GM19023 (cell line): ENCODE data around the gene MAGI2.

ENCODE experiments used
- ATAC-seq: cut with Tn5 transposase; IDR thresholded peaks from one replicate; pipeline ENCODE4 v1.9.1; 2021; ENCODE audit warnings: mild to moderate bottlenecking, moderate library complexity; ENCODE audit not compliant: unreplicated experiment

MAGI2 gene

DNA sequence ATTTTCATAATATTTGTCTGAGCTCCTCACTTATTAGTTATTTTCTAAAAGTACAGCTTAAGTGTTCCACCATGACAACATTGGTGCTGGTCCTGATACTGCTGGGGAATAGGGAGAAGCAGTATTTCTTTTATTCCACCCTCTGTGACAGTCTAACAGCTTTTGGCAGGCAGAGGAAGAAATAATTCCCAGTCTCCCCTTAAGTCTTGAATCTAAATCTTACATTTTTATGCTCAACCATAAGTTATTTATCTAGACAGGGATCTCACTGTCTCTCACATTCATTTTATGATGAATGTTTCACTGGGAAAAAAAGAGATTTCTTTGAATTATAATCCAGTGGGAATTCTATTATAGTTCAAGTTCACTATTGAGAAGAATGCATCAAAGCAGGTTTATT lies 71.5 kb downstream of the MAGI2 start:
- ATAC-seq, result no peak

DNA sequence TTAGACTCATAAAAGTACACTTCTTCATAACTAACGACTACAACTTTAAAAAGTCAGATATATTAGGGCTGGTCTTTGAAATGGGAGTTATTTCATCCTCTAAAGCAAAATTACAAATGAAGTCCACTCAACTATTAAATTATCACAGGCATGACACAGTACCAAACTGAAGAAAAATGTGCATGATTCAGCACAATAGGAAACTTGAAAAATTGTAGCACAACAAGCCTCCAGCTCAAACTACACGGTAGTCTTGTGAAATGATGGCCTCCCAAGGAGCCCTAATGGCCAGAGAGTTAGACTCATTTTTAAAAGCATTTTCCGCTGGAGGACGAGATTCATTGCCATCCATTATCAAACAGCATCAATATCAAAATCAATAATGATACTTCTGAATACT lies 76.4 kb downstream of the MAGI2 start:
- no peak for ATAC-seq

DNA sequence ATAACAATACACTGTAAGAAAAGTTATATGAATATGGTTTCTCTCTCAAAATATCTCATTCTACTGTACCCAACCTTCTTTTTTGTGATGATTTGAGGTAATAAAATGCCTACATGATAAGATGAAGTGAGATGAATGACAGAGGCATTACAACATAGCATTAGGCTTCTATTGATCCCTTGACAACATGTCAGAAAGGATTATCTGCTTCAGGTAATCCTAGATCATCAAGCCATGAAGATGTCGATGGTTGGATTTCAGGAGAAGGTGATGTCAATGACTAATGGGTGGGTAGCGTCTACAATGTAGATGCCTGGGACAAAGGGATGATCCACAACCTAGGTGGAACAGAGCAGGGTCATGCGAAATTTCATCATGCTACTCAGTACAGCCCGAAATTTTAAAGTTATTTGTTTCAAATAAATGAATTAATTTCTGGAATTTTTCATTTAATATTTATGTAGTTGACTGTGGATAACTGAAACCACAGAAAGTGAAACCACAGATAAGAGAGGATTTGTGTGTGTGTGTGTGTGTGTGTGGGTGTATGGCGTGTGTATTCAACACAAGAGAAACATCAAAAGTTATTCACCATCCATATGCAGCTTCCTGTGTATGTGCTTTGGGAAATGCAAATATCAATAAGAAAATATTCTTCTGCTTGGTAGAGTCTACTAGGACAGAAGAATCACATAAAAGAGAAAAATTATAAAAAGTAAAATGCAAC lies 77.0 kb downstream of the MAGI2 start:
- no peak for ATAC-seq

DNA sequence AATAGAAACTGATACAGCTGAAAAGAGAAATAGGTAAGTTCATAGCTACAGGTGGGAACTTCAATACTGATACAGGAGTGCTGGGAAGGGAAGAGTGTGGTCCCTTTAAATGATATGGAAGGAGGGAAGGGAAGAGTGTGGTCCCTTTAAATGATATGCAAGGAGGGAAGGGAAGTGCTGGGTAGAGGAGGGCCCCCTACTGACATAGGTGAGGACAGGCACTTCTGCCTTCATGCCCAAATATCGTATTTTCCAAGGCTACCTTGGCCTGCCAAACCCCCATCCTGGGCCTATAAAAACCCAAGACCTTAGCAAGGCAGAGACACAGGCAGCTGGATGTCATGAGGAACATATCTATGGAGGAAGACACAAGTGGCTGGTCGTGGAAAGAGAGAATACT lies 92.3 kb downstream of the MAGI2 start:
- no peak for ATAC-seq

DNA sequence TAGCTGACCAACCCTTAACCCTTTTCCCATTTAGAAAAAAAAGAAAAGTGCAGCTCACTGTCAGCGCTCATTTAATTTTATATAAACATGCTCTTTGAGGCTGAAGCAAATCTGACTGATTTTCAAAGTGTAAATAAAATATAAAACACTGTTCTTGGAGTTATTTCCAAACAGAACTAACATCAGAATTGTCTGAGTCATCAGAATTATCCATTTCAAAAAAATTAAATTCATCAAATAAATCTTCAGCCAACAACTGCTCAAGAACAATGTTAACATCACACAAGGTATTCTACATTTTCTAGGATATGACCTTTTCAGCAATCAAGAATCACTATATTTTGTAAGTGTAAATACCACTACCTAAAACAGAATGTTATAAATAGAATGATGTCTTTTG lies 93.6 kb downstream of the MAGI2 start:
- no peak for ATAC-seq

GRCh38 chr7:79357101-79357500 lies 96.4 kb downstream of the MAGI2 start:
- no peak for ATAC-seq

- ATAC-seq, result no peak
Measured at GRCh38 chr7:79353720-79354468, 99.6 kb downstream of the MAGI2 start.

DNA sequence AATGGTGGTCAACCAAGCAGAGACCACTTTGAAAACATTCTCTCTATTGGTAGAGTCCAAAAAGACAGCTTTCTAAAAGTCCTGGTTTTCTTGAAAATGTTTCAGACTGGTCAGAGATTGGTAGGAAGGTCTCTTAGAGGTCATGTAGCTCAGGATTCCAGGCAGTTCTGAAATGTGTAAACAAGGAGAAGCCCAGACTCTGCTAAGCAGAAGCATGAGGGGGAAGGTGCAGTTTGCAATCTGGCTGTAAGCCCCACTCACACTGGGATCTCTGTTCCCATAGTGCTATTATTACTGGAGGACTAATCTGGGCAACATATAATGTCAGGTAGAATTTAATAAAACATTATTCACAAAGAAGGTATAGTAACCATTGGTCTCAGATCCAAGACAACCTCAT lies 101.1 kb downstream of the MAGI2 start:
- no peak for ATAC-seq

GRCh38 chr7:79347351-79347750 lies 106.1 kb downstream of the MAGI2 start:
- no peak for ATAC-seq

- no peak for ATAC-seq
Measured at GRCh38 chr7:79341902-79342301, 111.6 kb downstream of the MAGI2 start.

DNA sequence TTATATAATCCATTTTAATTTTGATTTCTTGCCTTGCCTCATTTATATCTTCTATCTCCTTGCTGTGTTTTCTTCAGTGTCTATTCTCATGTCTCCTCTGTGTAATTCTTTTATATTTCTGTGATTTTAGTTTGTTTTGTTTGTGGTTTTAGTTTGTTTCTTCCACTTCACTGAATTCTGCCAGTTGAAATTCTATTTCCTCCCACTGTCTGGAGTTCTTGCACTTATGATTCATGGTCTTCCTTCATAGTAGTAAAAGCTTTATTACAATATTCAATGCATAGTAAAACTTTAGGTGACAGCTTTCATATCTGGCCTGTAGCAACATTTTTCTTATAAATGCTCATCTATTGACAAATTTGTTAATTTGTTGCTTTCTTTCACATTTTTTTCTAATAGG lies 113.3 kb downstream of the MAGI2 start:
- ATAC-seq, result no peak

GRCh38 chr7:79339208-79339925 lies 114.1 kb downstream of the MAGI2 start:
- no peak for ATAC-seq

DNA sequence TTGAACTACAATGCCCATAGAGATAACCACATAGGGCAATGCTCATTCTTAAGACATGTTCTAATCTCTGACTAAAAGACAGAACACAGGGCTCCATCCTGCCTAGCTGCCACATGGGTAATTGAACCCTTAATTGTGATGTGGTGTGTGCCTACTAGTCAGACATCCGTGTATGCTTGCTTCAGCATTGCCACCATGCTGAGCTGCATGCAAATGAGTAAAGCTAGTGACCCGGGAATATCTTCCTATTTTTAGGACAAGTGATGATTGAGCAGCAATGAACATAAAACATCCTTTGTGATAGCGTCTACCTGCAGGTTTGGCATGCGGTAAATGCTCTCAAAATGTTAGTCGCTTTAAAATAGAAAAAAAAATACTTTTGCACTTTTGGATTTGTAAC lies 115.8 kb downstream of the MAGI2 start:
- no peak for ATAC-seq

GRCh38 chr7:79334841-79335240 lies 118.6 kb downstream of the MAGI2 start:
- no peak for ATAC-seq

DNA sequence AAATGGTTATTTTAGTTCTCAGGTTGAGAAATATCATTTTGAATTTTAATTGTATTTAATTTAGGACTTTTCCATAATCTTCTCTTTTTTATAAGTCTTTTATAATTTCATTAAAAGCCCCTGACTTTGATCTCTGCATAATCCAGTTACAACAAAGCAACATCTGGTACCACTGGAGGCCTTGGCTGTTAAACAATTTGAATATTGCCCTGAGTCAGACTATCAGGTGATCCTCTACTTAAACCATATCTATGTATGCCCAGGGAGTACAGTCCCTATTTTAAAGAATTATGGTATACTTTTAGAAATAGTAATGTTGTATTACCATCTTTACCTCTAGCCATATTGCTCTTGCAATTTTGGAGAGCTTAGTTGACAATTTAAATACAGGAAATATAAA lies 119.1 kb downstream of the MAGI2 start:
- no peak for ATAC-seq

DNA sequence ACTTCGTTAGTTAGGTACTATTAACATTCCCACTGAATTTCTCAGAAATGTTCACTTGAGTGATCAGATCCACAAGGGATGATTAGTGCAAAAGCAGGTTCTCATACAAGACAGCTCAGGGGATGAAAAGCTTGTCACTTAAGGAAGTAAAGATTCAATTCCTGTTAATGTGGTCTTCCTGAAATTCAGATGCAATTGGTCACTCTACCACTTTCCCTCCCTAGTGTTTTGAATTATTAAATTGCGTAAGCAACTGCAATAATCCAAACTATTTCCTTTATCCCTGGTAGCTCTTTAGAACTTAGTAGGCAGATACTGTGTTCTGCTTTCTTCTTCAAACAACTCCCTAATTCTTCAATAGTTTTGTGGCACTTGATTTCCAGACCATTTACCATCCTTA lies 121.4 kb downstream of the MAGI2 start:
- no peak for ATAC-seq

- no peak for ATAC-seq
Measured at GRCh38 chr7:79329464-79329863, 124.0 kb downstream of the MAGI2 start.

DNA sequence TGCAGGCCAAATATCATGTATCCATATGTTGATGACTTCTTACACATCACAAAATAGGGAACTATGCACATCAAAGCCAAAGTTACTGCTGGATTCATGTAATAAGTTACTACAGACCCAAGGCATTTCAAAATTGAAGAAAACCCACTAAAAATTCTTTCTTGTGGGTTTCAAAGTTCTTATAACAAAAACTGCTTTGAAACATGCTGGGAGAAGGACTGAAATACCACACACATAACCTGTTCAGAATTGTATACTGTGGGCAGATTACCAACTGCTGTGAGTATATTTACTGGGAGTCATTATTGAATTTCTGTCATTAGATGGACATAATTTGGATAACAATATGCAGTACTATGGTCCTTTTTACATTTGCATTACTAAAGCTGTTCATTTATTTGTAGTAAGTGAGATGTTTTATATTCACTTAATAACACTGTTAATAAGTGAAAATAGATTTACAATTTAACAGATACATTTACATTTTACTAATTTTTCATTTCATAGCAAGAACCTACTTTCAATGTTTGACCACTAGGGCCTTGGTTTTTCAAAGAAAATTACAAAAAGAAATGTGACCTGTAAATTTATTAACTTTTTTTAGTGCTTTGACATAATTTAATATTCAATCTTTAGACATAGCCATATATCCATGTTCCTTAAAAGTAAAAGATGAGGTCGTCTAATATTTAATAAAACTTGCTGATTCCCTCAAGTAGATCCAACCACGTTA lies 132.6 kb downstream of the MAGI2 start:
- ATAC-seq, result no peak

GRCh38 chr7:79319369-79319768 lies 134.1 kb downstream of the MAGI2 start:
- ATAC-seq, result no peak

GRCh38 chr7:79317728-79318127 lies 135.7 kb downstream of the MAGI2 start:
- no peak for ATAC-seq

- no peak for ATAC-seq
Measured at GRCh38 chr7:79312022-79312421, 141.4 kb downstream of the MAGI2 start.
